Prostate gland (tissue), 2 donors: ENCODE results near the gene PRAMEF10. TPM values are rescaled to one million over a fixed set of nuclear protein-coding genes. Genes with fewer than 3 reads are reported as not detected.
"Not testable (repeated sequence)": the region's sequence is repeated elsewhere in the genome, so short reads cannot be mapped to it uniquely, and the experiment has no call there.

ENCODE experiments used
- DNase-seq: peaks from one replicate; pipeline ENCODE4 v3.0.0-alpha.2; 2019; ENCODE audit warnings: low spot score
- H3K27ac ChIP-seq, 2 donors: fragments of 200-600 bp; sonication (generic); 2 replicates each; pipeline ENCODE4 v1.5.1; 2017 to 2019
- H3K27me3 ChIP-seq: fragments of 200-600 bp; sonication (generic); replicated peaks from 2 replicates; pipeline ENCODE4 v1.5.1; 2019; ENCODE audit not compliant: insufficient read depth
- H3K36me3 ChIP-seq, 2 donors: fragments of 200-600 bp; sonication (generic); 1 replicate in 1 of 2; 2 replicates in 1 of 2; pipeline versions ENCODE4 v1.5.1 to v1.8.1; 2017 to 2019
- H3K4me1 ChIP-seq: fragments of 200-600 bp; sonication (generic); replicated peaks from 2 replicates; pipeline ENCODE4 v1.5.1; 2019
- H3K4me3 ChIP-seq, 2 donors: fragments of 200-600 bp; sonication (generic); 2 replicates each; pipeline ENCODE4 v1.5.1; 2017 to 2019
- H3K9me3 ChIP-seq: fragments of 200-600 bp; sonication (generic); 2 replicates; pipeline ENCODE4 v1.5.1; 2017
- WGBS: methylation state at CpG from one replicate; pipeline ENCODE4 v1.1.5; 2018; 5-methylcytosine and 5-hydroxymethylcytosine counted together
- intact Hi-C: fragments of 100-400 bp; cut with DNase I; formaldehyde crosslinking; loops from one replicate; pipeline ENCODE4 v1.14.2; 2022
- total RNA-seq, 2 donors: library from RNA; depleted of rRNA; stranded (reverse); fragments of >200 nt; gene quantifications; one replicate each; pipeline ENCODE4 v1.1.0, GENCODE V29; 2016

The PRAMEF10 gene
- not detected for total RNA-seq

- H3K9me3 ChIP-seq, H3K36me3 ChIP-seq, H3K4me1 ChIP-seq, DNase-seq, intact Hi-C loops, H3K4me3 ChIP-seq, H3K27me3 ChIP-seq, H3K27ac ChIP-seq: not testable (repeated sequence)
- no CpG with 5 or more reads among the region's 1 CpG for WGBS
Measured at GRCh38 chr1:12898170-12898569, at the start of gene PRAMEF10. TSS of gene PRAMEF10 (minus strand) at chr1:12898270. CDS start at chr1:12895847, 2,423 bp downstream.

- H3K36me3 ChIP-seq, H3K4me3 ChIP-seq, H3K4me1 ChIP-seq, H3K27me3 ChIP-seq, DNase-seq, intact Hi-C loops, H3K27ac ChIP-seq, H3K9me3 ChIP-seq: not testable (repeated sequence)
- 95% methylated on average over 3 of the region's 4 CpGs for WGBS
Measured at GRCh38 chr1:12947480-12947879, 49.4 kb upstream of the PRAMEF10 start, which contains the start of gene PRAMEF6. TSS of gene PRAMEF6 (minus strand) at chr1:12947580. CDS start at chr1:12942518, 5,062 bp downstream.

GRCh38 chr1:12924368-12924767 lies 26.3 kb upstream of the PRAMEF10 start:
- H3K27me3 ChIP-seq, H3K4me3 ChIP-seq, H3K36me3 ChIP-seq, DNase-seq, H3K4me1 ChIP-seq, intact Hi-C loops, H3K27ac ChIP-seq, H3K9me3 ChIP-seq: not testable (repeated sequence)
- WGBS, result no CpG with 5 or more reads among the region's 5 CpGs

GRCh38 chr1:12921749-12922148 lies 23.7 kb upstream of the PRAMEF10 start:
- H3K4me3 ChIP-seq, intact Hi-C loops, H3K27me3 ChIP-seq, H3K36me3 ChIP-seq, H3K9me3 ChIP-seq, H3K4me1 ChIP-seq, H3K27ac ChIP-seq, DNase-seq: not testable (repeated sequence)
- 58% methylated on average over 2 of the region's 2 CpGs for WGBS

- H3K27me3 ChIP-seq, H3K9me3 ChIP-seq, H3K4me3 ChIP-seq, intact Hi-C loops, H3K36me3 ChIP-seq, DNase-seq, H3K4me1 ChIP-seq, H3K27ac ChIP-seq: not testable (repeated sequence)
- no CpG with 5 or more reads among the region's 1 CpG for WGBS
Measured at GRCh38 chr1:12916310-12916709, 18.2 kb upstream of the PRAMEF10 start, which contains the start of gene PRAMEF7. TSS of gene PRAMEF7 (plus strand) at chr1:12916610. CDS start at chr1:12917693, 1,083 bp downstream.

GRCh38 chr1:12903793-12904572 lies 5.9 kb upstream of the PRAMEF10 start:
- intact Hi-C loops, H3K9me3 ChIP-seq, H3K36me3 ChIP-seq, H3K27ac ChIP-seq, H3K27me3 ChIP-seq, H3K4me3 ChIP-seq, H3K4me1 ChIP-seq, DNase-seq: not testable (repeated sequence)
- 48% methylated on average over 3 of the region's 5 CpGs for WGBS

GRCh38 chr1:12899186-12899585 lies 1.1 kb upstream of the PRAMEF10 start:
- not testable (repeated sequence) for DNase-seq

GRCh38 chr1:12886101-12886500 lies 12.0 kb downstream of the PRAMEF10 start, which contains the start of gene PRAMEF4:
TSS of gene PRAMEF4 (minus strand) at chr1:12886201. CDS start at chr1:12883394, 2,807 bp downstream.
- H3K27ac ChIP-seq, H3K4me3 ChIP-seq, H3K9me3 ChIP-seq, H3K4me1 ChIP-seq, H3K27me3 ChIP-seq, intact Hi-C loops, H3K36me3 ChIP-seq, DNase-seq: not testable (repeated sequence)
- WGBS, result 88% methylated on average over 3 of the region's 3 CpGs

More at GRCh38 chr1:12899186-12899585, 1.1 kb upstream of the PRAMEF10 start:
- H3K36me3 ChIP-seq, intact Hi-C loops, H3K9me3 ChIP-seq, H3K4me1 ChIP-seq, H3K4me3 ChIP-seq, H3K27me3 ChIP-seq, H3K27ac ChIP-seq: not testable (repeated sequence)

GRCh38 chr1:12878453-12878852 lies 19.6 kb downstream of the PRAMEF10 start:
- H3K4me3 ChIP-seq, H3K36me3 ChIP-seq, H3K9me3 ChIP-seq, H3K27me3 ChIP-seq, H3K27ac ChIP-seq, DNase-seq, H3K4me1 ChIP-seq, intact Hi-C loops: not testable (repeated sequence)
- 91% methylated on average over 3 of the region's 4 CpGs for WGBS

- intact Hi-C loops, H3K27me3 ChIP-seq, H3K4me1 ChIP-seq, H3K9me3 ChIP-seq, H3K27ac ChIP-seq, DNase-seq, H3K4me3 ChIP-seq, H3K36me3 ChIP-seq: not testable (repeated sequence)
- 81% methylated on average over 2 of the region's 7 CpGs for WGBS
Measured at GRCh38 chr1:12863131-12863880, 34.8 kb downstream of the PRAMEF10 start.

- H3K4me3 ChIP-seq, H3K4me1 ChIP-seq, H3K9me3 ChIP-seq, intact Hi-C loops, H3K27ac ChIP-seq, H3K27me3 ChIP-seq, H3K36me3 ChIP-seq, DNase-seq: not testable (repeated sequence)
- 72% methylated on average over 2 of the region's 2 CpGs for WGBS
Measured at GRCh38 chr1:12856786-12857185, 41.3 kb downstream of the PRAMEF10 start, which contains the start of gene PRAMEF2. TSS of gene PRAMEF2 (plus strand) at chr1:12857086. CDS start at chr1:12859010, 1,924 bp downstream.
